HG03066 (cell line): Measurements from ENCODE around the gene VSIR.

Experiments
- ATAC-seq: cut with Tn5 transposase; IDR thresholded peaks from one replicate; pipeline ENCODE4 v1.9.1; 2021; ENCODE audit warnings: low read depth; ENCODE audit not compliant: unreplicated experiment

The VSIR gene

DNA sequence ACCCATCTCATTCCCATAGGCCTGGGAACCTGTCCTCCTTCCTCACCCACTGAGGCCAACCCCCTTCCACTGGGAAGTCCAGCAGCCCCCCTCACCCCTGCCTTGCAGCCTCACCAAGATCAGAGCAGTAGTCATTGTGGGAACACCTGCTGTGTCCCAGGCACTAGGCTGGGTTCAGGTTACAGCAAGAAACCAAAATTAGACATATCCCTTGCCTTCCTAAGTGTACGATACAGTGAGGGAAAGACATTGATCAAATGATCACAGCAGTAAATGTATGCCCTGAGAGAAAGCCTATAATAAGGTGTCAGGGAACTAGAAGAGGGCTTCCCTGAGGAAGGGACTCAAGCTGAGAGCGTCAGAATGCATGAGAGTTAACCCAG, 36.8 kb downstream of the VSIR start:
- no peak for ATAC-seq

DNA sequence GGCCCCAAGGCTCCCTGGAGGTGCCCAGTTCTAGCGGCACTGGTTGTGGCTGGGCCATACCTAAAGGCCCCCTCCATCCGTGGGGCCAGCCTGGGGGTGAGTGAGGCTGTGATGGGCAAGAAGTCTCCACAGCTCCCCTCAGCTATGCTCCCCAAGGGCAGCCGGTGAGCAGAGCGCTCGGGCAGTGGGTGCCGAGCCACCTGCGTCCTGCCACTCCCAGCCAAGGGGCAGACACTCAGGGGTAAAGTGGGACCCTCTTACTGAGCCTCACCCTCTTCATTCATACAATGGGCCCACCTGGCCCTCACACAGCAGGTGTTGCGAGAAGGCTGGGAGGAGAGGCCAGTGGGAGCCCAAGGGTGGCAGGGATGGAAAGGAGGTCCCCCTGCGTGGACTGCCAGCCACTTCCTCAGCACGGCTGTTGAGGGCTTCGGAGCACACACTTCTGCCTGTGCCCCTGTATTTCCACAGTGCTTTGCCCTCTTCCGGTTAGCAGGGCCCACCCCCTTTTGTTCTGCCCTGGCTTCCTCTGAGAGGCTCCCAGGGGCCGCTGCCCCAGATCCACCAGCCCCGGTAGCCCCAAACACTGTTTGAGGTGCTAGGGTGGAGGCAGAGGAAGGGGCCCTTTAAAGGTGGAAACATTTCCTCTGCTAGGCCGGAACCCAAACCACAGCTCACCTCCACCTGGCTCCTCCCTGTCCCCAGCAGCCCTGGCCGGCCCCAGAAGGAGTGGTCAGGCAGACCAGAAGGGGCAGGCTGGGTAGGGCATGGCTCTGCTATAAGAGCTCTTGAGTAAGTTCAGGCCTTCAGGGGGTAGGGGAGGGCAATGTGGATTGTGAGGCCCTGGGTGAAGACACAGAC, 37.4 kb downstream of the VSIR start:
- no peak for ATAC-seq

DNA sequence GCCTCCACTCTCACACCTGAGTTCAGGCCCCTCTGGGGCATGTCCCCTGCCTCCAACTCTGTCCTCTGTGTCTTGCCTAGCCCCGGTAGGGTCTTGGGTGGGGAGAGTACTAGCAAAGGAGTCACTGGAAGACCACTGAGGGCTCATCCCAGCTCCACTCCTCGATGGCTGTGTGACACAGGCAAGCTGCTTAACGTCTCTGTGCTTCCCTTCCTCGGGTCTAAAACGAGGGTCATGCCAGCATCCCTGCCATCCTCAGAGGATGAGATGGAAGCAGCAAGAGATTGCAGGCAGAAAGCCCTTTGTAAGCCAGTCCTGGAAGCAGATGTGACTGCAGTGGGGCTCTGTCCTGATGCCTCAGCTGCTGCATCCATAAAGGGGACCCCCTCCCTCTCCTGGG, 38.5 kb downstream of the VSIR start:
- no peak for ATAC-seq

DNA sequence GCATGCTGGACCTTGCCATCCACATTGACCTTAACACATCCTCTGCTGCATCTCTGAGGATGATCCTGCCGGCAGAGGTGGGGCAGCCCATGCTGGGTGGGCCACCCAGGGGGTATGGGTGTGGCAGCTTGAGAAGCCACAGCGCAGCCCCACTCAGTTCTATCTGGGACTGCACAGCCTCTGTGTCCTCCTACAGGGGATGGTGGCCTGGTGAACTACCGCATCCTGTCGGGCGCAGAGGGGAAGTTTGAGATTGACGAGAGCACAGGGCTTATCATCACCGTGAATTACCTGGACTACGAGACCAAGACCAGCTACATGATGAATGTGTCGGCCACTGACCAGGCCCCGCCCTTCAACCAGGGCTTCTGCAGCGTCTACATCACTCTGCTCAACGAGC, 41.5 kb downstream of the VSIR start:
- no peak for ATAC-seq

DNA sequence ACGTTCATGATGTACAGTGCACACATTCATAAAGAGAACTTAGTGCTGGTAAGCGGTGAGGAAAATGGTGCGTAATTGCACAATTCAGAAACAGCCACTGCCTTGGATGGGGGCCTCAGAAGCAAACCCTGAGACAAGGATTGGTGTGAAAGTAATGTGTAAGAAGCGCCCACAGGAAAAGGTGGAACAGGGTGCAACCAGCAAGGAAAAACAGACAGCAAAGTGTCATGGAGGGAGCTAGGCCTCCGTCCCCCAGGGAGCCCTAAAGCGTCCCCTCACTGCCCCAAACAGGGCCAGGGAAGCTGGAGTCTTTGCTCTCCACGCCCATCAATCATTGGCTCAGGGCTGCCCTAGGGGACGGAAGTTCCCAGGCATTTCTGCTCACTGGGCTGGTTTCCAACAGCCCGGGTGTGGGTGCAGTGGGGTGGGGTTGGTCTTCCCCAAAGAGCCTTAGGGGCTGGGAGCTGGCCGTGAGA, 44.1 kb downstream of the VSIR start:
- ATAC-seq = no peak

DNA sequence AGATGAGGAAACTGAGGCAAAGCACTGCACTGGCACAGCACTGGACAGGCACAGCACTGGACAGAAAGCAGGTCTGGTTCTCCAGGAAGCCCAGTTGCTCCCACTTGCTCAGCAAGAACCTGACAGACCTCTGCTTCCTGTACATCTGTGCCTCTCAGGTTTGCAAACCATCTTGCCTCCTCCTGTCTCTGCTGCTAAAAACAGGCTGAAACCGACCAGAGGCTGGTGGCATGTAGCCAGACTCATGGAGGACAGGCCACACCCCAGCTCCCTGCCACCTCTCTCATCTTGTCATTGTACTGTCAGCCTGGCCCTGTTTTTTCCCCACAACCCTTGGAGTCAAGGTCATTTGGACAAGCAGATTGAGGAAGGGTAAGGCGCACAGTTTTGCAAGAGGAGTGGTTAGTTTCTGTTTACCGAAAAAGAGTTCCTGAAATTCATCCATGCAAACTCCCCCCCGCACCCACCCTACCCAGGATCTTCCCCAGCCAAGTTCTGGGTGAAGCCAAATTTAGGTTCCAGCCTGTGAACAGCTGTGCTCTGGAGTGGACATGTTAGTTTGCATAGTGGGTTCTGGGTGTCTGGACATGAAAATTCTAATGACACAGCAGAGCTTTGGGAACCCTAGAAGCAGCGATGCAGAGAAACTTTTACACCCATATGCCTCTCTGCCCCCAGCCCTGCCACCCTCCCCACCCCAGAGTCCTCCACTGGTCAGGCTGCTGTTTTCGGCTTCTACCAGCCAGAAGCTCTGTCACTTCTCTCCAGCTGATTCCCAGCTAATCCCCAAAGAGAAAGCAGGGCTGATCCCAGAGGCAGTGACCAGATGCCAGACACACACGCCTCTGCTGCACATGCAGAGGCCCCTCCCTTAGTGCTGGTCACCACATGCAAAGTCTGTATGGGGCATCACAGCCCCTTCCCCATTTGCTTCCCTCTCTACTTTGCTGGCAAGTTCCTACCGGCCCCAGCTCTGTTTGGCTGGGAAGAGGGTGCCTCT, 45.3 kb downstream of the VSIR start:
- ATAC-seq = peak; percentile 65

DNA sequence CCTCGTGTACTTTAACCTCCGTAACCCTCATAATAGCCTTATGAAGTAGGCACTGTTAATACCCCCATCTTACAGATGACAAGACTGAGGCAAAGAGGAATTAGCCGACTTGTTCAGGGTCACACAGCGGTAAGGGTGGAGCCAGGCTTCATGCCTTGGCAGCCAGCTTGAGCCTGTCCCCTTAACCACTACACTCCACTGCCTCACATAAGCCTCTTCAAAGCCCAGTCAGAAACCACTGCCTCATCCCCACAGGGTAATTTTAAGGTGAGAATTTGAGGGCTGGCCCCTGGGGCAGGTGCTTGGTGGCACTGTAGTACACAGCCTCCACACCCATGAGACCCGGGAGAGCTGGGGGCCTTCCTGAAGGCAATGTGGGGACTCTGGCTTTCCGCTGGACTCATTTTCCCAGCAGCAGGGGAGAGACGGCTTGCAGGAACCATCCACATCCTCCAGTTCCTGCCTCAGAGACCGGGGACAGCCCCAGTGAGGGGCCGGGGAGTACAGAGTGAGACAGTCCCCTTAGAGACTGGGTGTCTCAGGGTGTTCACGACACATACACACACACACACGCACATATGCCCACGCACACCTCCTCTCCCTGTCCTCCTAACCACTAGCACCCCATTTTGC, 46.1 kb downstream of the VSIR start:
- ATAC-seq = peak; percentile 48

DNA sequence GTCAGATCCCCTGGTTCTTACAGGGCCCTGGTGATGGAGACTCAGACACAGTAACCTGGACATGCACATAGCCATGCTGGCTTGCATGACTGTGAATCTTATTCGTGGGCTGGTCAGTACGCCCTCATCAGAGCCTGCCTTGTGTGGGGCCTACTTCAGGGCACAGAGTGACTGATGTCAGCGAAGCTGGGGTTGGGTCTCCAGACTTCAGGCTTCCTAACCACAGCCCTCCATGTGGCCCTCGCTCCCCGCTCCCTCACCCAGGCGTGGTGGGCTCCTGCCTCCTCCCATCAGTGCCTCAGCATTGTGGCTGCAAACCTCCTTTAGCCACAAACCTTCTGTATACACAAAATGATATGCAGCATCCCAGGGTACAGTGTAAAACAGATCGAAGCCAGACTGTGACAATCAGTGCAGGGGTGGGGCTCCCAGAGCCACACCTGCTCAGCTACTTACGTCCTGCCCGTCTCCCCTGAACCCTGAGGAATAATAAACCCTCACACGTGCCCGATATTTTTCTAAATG, 46.7 kb downstream of the VSIR start:
- ATAC-seq = no peak

DNA sequence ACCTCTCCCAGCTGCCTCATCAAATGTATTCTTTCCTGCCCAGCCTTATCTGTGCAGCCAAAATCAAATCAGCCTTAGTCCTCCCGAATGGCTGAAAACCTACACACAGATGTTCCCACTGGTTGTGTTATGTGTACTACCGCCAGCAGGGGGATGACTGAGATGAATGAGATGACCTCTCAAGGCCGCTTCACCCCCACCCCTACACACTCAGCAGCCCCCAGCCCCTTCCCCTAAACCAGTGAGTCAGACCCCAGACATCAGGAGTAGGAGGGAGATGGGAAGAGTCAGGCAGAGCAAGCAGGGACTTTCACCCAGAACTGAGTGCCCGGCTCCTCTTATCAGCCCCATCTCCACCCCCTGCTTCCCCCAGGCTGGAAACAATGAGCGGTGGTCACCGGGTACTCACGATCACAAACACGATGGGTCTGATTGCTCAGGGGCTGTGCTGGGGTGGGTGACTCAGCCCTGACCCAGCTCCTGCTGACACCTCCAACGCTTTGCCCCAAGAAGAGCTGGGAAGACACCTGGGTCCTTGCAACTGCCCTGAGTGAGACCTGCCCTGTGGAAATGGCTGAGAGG, 47.2 kb downstream of the VSIR start:
- ATAC-seq = no peak

DNA sequence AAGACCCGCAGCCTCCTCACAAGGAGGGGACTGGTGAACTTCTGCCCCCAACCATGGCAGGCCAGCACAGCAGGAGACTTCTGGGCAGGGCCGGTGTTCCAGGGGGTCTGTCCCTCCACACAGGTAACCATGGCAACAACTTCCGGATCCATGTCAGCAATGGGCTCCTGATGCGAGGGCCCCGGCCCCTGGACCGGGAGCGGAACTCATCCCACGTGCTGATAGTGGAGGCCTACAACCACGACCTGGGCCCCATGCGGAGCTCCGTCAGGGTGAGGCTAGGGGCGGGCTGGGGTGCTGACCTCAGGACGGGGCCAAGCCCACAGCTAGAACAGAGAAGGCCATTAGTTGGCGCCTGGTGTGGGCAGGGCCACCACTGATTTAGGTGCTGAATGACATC, 48.1 kb downstream of the VSIR start:
- ATAC-seq = no peak

DNA sequence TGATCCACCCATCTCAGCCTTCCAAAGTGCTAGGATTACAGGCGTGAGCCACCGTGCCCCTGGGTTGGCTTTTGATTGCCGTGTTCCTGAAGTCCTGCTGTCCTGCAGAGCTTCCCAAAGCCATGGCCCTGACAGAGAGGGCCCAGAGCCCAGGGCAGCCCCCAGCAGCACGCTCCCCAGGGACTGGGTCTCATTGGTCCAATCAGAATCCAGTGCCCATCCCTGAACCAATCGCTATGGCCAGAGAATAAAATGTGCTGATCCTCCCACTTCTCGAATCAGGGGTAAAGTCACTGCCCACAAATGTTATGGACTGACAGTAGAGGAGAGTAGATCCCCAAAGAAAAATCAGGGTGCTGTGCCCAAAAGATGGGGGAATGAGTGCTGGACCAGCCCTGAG, 48.8 kb downstream of the VSIR start:
- no peak for ATAC-seq

DNA sequence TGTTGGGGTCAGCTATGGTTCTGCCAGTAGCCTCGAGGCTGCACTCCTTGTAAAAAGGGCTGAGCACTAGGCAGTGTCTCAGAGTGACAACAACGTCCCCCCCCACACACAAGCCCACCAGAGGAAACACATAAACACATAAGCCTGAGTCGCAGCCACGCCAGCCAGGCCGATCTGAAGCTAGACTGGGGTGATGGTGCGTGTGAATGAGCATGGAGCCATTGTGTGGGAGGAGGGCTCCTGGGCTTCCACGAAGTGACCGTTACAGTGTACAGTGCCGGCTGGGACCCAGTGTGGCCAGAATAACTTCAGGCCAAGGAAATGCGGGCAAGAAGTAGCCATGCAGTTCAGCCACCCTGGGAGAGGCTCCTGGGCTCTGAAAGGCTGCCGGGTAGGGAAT, 50.0 kb downstream of the VSIR start:
- no peak for ATAC-seq

DNA sequence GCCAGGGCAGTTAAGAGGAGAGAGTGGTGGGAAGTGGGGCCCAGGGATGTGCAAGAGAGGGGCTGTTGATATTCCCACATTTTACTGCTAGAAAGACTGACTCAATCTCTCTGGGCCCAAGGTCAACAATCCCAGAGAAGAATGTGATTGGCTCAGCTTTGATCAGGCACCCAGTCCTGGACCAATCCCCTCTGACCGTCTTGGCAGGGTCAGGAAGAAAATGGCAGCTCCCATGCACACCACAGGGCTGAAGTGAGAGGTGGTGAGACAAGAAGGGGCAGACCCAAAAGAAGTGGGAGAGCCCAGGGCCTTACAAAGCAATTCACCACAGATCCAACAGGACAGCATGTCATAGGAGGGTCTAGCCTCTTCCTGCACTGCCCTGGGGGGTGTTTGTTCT, 50.5 kb downstream of the VSIR start:
- ATAC-seq = no peak

DNA sequence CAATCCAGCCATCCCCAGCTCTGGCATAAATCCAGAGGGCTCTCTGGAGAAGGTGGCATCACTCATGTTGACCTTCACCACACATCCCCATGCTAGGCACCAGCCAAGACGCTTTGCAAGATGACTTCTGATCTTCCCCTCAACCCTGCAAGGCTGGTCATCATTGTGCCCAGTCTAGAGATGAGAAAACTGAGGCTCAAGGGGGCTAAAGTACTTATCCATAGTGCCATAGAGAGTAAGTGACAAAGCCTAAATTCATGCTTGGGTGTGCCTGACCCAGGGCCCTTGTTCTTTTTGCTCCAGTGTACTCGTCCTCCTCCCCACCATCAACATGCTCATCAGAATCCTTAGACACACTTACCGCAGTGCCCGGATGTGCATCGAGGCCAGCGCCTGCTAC, 52.0 kb downstream of the VSIR start:
- ATAC-seq = no peak

DNA sequence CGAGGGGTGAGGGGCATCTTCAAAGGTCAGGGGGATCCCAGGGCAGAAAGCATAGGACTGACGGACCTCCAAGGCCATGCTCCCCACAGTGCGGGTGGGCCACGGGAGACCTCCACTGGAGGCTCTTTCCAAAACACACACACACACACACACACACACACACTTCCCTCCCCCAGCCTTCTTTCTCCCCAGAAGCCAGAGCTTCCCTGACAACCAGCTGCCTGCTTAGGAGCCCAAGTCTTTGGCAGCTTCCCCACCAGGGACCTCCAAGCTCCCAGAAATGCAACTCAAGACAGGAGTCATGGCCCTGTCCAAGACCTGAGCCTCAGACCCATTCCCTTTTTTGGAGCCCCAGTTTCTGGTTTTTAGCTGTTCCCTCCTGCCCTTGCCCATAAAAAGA, 53.0 kb downstream of the VSIR start:
- ATAC-seq = no peak

DNA sequence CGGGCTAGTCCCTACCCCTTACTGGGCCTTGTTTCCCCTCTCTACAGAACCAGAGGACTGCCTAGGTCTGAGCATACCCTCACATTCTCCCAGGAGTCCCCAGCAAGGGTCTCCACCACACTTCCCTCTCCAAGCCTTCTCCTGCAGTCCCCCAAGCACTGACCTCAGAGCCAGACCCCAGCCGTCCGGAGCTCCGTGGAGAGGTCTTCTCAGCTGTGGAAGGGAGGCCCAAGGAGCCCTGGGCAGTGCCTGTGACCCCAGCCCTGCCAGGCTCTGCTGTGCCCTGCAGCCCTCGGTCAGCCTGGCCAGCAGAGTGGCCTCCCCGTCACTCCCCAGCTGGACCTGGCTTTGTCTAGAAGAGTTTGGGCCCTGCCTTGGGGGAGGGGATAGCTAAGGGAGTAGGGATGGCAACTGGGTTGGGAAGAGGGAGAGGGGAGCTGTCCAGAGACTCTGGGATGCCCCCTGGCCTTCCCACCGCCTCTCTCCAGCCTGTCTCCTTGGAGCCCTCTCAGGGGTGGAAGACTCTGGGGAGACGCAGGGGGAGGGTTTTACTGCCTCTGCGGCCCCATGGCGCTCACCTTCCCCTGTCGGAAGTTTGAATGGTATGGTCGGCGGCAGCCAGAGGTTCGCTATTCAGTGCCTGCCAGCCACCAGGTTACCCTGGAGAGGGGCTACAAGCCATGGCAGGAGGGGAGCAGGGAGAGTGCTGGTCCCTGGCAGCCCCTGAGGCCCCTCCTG, 53.7 kb downstream of the VSIR start, which contains the start of gene C10orf105:
Gene C10orf105, minus strand, starts transcription at position 315 of the 738 bp plus-strand sequence. CDS start 3,441 bp downstream, outside the sequence.
- no peak for ATAC-seq

DNA sequence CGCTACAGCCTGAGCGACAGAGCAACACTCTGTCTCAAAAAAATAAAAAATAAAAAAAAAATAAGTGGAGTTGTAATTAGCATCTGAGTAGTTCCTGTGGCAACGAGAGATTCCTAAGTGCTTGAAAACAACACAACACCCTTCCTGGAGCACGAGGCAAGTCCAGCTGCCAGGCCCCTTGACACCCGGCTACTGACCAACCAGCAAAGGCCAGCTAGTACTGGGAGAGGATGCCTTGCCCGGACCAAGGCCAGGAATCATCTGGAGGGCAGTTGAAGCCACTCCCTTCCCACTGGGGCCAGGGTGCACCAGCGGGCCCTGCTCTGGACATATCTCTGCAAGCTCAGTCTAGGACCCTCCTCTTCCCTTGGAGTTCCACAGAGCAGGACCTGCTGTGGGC, 54.3 kb downstream of the VSIR start:
- ATAC-seq = no peak

DNA sequence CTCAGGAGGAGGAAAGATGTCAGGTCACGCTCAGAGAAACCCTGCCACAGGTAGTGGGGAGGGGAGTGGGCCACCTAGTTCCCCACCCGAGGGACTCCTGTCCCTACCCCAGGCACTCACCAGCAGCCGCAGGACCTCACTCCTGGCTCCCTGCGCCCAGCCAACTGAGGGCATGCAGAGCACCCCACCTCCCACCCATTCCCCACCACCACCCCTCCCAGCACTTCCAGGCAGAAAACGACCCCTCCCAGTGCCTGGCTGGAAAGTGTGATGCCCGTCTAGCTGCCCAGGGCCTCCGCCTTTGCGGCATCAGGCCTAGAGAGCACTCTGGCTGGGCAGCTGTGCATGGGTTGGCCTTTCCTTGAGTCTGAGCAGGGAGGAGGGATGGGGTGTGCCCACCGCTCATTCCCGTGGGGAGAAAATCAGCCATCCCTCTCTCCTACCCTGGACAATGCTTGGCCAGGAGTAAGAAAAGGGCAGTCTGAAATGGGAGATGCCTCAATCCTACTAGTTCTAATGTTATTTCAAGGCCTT, 55.1 kb downstream of the VSIR start:
- ATAC-seq = no peak

DNA sequence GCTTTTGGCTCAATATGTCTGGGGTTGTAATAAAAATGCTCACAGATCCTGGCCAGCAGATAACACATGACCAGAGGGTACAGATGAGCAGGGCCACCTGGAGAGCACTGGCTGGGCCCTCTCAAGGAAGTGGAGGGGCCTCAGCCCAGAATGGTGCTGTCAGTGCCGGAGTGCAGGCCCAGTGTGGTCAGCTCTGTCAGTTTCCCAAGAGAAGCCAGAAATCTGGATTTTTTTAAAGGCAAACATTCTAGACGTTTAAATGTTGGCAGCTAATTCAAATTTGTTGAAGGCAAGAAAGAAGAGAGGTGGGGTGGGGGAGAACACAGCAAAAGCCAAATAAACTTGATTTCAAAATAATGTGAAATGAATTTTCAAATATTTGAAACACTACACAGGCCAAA, 55.8 kb downstream of the VSIR start:
- ATAC-seq = no peak
